MM.1S (cell line): ENCODE data around the gene USP20.

Experiments
- EZH2 ChIP-seq: fragments of 300-600 bp; sonication (generic); optimal IDR thresholded peaks from 2 replicates; pipeline ENCODE3; 2017; ENCODE audit warnings: low read depth, mild to moderate bottlenecking, antibody characterized with exemption, low read length, mixed read lengths
- TF ChIP-seq, protein P1 (sequence below): fragments of 300-600 bp; sonication (generic); IDR thresholded peaks from 2 replicates; pipeline ENCODE4 v1.5.1; 2016; ENCODE audit warnings: antibody characterized with exemption, low read length, mixed read lengths

DNA sequence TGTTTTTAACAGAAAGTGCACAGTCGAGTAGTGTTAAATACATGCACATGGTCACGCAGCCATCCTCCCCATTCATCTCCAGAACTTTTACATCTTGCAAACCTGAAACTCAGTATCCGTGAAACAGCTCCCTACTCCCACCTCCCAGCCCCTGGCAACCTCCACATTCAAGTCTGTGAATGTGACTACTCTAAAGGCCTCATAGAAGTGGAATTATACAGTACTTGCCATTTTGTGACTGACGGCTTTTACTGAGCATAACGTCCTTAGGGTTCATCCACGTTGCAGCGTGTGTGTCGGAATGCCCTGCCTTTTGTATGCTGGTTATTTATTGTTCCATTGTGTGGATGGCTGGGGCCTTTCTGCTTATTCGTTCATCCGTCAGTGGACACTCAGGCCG lies 35.8 kb downstream of the USP20 start:
- no peak for TF ChIP-seq EZH2
- TF ChIP-seq, protein P1, sequence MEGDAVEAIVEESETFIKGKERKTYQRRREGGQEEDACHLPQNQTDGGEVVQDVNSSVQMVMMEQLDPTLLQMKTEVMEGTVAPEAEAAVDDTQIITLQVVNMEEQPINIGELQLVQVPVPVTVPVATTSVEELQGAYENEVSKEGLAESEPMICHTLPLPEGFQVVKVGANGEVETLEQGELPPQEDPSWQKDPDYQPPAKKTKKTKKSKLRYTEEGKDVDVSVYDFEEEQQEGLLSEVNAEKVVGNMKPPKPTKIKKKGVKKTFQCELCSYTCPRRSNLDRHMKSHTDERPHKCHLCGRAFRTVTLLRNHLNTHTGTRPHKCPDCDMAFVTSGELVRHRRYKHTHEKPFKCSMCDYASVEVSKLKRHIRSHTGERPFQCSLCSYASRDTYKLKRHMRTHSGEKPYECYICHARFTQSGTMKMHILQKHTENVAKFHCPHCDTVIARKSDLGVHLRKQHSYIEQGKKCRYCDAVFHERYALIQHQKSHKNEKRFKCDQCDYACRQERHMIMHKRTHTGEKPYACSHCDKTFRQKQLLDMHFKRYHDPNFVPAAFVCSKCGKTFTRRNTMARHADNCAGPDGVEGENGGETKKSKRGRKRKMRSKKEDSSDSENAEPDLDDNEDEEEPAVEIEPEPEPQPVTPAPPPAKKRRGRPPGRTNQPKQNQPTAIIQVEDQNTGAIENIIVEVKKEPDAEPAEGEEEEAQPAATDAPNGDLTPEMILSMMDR: no peak
